GM20000 (cell line): ENCODE measurements around the gene PHACTR1.
A peak's percentile ranks its signal among the peaks of the same experiment; 100 is the strongest.

Experiments
- DNase-seq: peaks from one replicate; pipeline ENCODE4 v3.0.0; 2012; ENCODE audit warnings: low spot score
- CTCF ChIP-seq: IDR thresholded peaks from 2 replicates; pipeline ENCODE4 v1.5.1; 2012; ENCODE audit warnings: mild to moderate bottlenecking, control low read depth; ENCODE audit errors: extremely low read depth, missing control alignments

Gene PHACTR1

GRCh38 chr6:13300643-13301590 is 584.4 kb downstream of the PHACTR1 start:
- DNase-seq = no peak
- TF ChIP-seq CTCF = no peak

GRCh38 chr6:13302291-13302690 is 585.7 kb downstream of the PHACTR1 start:
- no peak for TF ChIP-seq CTCF
- no peak for DNase-seq

DNA sequence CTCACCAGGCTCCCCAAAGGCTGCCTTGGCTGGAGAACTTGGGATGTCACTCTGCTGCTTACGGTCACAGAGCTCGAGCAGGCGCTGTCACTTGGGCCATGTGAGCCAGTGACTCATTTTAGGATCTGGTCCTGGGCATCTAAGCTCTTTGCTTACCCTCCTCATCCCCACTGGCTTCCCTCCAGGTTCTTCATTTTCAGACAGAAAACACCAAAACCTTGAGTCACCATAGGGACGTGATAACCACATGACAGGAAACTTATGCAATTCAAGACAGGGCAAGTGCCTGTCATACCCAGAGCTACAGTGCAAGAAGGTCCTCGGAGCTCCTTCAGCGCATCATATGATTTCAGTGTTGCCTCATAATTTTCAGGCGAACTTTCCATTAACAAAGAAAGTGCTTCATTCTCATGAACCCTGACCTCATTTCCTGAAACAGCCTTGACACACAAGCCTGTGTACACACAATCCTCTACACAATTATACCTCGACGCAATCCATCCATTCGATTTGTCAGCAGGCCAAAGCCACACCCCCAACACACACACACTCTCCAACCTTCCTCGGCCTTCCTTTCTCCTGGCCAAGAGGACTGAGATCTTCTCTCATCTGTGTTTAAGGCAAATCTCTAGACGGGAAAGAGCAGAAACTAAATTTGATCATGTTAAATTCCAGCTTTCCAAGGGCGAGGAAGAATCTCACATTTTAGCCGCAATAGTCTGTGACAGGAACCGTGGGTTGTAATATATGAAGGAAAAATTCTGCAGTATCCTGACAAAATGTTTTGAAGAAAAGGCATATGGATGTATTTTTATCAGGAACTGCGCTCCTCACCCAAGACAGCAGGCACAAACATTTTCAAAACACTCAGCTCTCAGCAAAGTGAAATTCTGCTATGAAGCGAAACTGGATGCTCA is 586.4 kb downstream of the PHACTR1 start:
- no peak for TF ChIP-seq CTCF

GRCh38 chr6:13303668-13304017 is 587.1 kb downstream of the PHACTR1 start:
- peak; percentile 76 for DNase-seq
- TF ChIP-seq CTCF = no peak

More for the DNA sequence above, 586.4 kb downstream of the PHACTR1 start:
- peak; percentile 66 for DNase-seq

DNA sequence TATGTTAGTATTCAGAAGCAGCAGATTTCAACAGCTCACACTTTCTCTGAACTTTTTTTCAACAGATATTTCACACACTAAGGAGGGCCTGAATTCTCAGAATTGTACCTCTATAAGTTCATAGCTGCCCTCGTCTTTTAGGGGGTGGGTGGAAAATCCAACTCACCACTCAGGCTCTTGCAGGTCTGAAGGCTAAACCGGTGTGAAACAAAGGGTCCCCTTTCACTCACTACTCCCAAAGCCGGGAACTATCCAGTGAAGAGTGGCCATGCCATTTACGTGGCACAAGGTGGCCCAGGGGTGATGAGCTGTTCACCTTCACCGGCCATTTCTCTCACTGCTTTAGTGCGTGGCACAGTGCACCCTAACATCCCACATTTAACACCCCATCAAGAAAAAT is 587.5 kb downstream of the PHACTR1 start:
- no peak for TF ChIP-seq CTCF
- DNase-seq = no peak

- no peak for TF ChIP-seq CTCF
- DNase-seq = peak; percentile 63
Observed at GRCh38 chr6:13304580-13305260, 588.2 kb downstream of the PHACTR1 start.
